Vagina (tissue), 2 donors: ENCODE results near the gene SGIP1.

Source experiments
- POLR2A ChIP-seq, 2 donors: fragments of 450-650 bp; IDR thresholded peaks; one replicate each; pipeline ENCODE4 v1.6.1; 2017; ENCODE audit warnings: antibody characterized with exemption in 2 of 2, mild to moderate bottlenecking in 2 of 2, moderate library complexity in 2 of 2
- POLR2AphosphoS5 ChIP-seq, 2 donors: sonication (generic); formaldehyde crosslinking; IDR thresholded peaks; one replicate each; pipeline ENCODE4 v1.9.0; 2017; ENCODE audit warnings: antibody characterized with exemption in 2 of 2, mild to moderate bottlenecking in 2 of 2, low read depth in 1 of 2; ENCODE audit not compliant: insufficient read depth in 1 of 2
- TF ChIP-seq, protein P1 (sequence below), 3 experiments: fragments of 450-650 bp in 2 of 3; fragments of 200-600 bp in 1 of 3; sonication (generic) in 1 of 3; IDR thresholded peaks; one replicate each; pipeline ENCODE4 v1.5.1; 2017 to 2019; ENCODE audit warnings: antibody characterized with exemption in 3 of 3, mild to moderate bottlenecking in 2 of 3, moderate library complexity in 2 of 3

- TF ChIP-seq, protein P1, sequence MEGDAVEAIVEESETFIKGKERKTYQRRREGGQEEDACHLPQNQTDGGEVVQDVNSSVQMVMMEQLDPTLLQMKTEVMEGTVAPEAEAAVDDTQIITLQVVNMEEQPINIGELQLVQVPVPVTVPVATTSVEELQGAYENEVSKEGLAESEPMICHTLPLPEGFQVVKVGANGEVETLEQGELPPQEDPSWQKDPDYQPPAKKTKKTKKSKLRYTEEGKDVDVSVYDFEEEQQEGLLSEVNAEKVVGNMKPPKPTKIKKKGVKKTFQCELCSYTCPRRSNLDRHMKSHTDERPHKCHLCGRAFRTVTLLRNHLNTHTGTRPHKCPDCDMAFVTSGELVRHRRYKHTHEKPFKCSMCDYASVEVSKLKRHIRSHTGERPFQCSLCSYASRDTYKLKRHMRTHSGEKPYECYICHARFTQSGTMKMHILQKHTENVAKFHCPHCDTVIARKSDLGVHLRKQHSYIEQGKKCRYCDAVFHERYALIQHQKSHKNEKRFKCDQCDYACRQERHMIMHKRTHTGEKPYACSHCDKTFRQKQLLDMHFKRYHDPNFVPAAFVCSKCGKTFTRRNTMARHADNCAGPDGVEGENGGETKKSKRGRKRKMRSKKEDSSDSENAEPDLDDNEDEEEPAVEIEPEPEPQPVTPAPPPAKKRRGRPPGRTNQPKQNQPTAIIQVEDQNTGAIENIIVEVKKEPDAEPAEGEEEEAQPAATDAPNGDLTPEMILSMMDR (IDR thresholded peaks at IDR 0.05): no peak
- no peak for TF ChIP-seq POLR2A (IDR thresholded peaks at IDR 0.05)
- TF ChIP-seq POLR2AphosphoS5 (IDR thresholded peaks at IDR 0.05; ENCODE audit: insufficient read depth in 1 of 2, low read depth in 1 of 2): no peak
Measured at GRCh38 chr1:66542314-66542713, 8.4 kb downstream of the SGIP1 start.
